PFSK-1 (cell line): Measurements from ENCODE around the gene FOSB.

Experiments
- FOXP2 ChIP-seq: optimal IDR thresholded peaks from 2 replicates; pipeline ENCODE3; 2011; ENCODE audit warnings: borderline replicate concordance, control low read depth, inconsistent platforms; ENCODE audit not compliant: insufficient read depth; ENCODE audit errors: extremely low read length, extremely low read depth
- POLR2AphosphoS5 ChIP-seq: IDR thresholded peaks from 2 replicates; pipeline ENCODE4 v1.6.1; 2012; ENCODE audit warnings: low read depth, mild to moderate bottlenecking, control low read depth, low read length, moderate library complexity
- REST ChIP-seq, 2 experiments: IDR thresholded peaks; 2 replicates each; pipeline versions ENCODE4 v1.6.1 to v1.8.0; 2011 to 2012; ENCODE audit warnings: low read depth in 2 of 2, low read length in 2 of 2, control low read depth in 1 of 2, inconsistent platforms in 1 of 2, mild to moderate bottlenecking in 1 of 2, moderate library complexity in 1 of 2; ENCODE audit not compliant: insufficient read depth in 1 of 2
- SIN3A ChIP-seq: IDR thresholded peaks from 2 replicates; pipeline ENCODE4 v1.6.1; 2012; ENCODE audit warnings: mild to moderate bottlenecking, low read length, moderate library complexity, borderline replicate concordance; ENCODE audit not compliant: insufficient read depth
- TAF1 ChIP-seq: IDR thresholded peaks from 2 replicates; pipeline ENCODE4 v1.6.1; 2012; ENCODE audit warnings: low read length, control low read depth, borderline replicate concordance; ENCODE audit not compliant: insufficient read depth

The FOSB gene

DNA sequence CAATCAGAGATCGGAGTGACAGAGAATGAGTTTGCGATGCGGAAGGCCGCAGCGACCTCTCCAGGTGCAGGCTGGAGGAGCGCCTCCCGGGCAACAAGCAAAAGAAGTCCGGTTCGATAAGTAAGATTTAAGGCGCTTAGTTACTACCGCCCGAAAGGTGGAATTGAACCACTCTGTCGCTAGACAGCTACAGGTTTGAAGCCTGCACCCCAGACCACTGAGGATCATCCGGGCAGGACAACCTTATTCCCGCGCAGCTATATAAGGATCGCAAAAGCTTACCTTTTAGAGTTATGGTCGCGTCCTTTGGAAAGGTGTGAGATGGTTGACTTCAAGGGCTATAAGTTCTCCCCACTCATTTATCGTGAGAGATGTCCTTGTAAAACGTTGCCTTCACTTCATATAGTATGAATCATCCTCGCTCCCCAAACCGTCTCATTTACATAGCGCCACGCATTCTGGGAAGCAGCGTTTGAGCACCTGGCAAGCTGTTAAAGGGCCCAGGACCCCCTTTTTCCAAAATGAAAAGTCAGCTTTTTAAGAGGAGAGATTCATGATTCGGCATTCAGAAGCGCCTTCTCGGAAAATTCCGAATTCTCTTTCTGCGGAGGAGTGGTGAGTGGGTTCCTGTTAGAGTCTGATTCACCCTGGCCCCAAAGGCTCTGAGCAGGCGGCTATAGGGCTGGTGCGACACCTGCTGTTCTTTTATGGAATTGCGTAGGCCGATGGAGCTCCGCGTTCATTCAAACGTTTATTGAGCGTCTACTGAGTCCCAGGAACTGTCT lies 10.8 kb downstream of the FOSB start:
- TF ChIP-seq POLR2AphosphoS5 (no peak), FOXP2 (peak; percentile 65), REST (IDR thresholded peaks at IDR 0.05; ENCODE audit: insufficient read depth in 1 of 2, low read depth in 2 of 2, low read length in 2 of 2) (no peak), TAF1 (no peak; the same call in 1 of the 2 replicates), SIN3A (peak; percentile 64; the same call in 1 of the 2 replicates)

DNA sequence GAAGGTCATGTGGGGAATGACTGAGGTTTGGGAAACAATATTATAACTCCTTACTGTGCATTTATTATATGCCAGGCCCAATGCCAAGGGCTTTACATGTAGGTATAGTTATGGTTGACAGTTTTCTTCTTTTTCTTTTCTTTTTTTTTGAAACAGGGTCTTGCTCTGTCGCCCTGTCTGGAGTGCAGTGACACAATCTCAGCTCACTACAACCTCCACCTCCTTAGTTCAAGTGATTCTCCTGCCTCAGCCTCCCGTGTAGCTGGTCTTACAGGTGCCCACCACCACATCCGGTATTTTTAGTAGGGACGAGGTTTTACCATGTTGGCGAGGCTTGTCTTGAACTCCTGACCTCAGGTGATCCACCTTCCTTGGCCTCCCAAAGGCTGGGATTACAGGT lies 15.2 kb downstream of the FOSB start:
- TF ChIP-seq REST (IDR thresholded peaks at IDR 0.05; ENCODE audit: insufficient read depth in 1 of 2, low read depth in 2 of 2, low read length in 2 of 2): no peak
- TF ChIP-seq TAF1: no peak
- no peak for TF ChIP-seq POLR2AphosphoS5
- TF ChIP-seq FOXP2: no peak
- no peak for TF ChIP-seq SIN3A

DNA sequence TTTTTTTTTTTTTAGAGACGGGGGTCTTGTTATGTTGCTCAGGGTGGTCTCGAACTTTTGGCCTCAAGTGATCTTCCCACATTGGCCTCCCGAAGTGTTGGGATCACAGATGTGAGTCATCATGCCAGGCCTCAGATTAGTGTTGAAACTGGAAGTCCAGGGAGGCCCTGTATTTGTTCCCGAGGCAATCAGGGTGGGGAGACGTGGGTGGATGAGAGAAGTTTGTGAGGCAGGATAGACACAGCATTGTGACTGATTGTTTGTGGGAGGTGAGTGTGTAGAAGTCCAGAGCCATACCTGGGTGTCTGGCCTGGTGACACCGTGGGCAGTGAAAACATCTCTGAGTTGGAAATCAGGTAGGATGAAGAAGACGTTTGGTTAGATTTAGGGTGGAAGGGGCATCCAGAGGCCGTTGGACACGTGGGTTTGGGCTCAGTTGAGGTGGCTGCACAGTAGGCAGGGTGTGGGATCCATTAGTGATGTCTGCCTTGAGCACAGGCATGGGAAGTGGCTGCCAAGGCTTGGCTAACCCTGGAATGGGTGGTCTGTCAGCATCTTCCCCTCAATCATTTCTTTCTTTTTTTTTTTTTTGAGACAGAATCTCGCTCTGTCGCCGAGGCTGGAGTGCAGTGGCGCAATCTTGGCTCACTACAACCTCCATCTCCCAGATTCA lies 16.6 kb downstream of the FOSB start:
- no peak for TF ChIP-seq POLR2AphosphoS5

DNA sequence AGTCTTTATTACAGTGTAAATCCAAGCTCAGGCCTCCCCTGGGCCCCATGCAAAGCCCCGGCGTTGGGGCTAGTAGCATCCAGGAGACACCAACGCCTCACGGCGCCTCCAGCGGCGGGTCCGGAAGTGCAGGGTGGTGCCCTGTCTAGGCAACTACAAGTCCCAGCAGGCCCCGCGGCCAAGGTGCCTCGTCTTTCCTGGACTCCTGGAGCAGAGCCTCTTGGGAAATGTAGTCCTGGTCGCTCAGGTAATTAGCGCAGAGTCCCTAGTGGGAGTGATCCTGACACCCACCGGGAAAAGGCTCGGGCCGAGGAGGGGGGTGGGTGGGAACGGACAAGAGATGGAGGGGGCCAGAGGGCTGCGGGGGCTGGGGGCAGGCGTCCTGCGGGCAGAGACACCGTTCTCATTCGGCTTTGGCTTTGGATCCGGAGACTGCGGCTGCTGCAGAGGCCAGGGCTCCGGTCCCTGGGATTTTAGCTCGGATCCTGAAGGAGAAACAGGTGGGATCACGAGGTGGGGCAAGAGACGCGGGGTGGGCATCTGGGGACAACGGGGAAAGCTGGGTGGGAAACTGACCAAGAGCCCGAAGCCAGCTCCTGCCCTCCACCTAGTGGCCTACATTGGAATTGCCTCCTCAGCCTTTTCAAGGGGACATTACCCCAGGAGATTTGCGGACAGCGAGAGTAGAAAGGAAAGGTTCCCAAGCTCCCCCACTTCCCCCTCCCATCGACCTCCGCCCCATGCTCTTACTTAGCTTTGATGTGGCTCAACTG lies 17.7 kb downstream of the FOSB start:
- peak; percentile 50 for TF ChIP-seq FOXP2
- no peak for TF ChIP-seq TAF1
- TF ChIP-seq POLR2AphosphoS5: no peak

DNA sequence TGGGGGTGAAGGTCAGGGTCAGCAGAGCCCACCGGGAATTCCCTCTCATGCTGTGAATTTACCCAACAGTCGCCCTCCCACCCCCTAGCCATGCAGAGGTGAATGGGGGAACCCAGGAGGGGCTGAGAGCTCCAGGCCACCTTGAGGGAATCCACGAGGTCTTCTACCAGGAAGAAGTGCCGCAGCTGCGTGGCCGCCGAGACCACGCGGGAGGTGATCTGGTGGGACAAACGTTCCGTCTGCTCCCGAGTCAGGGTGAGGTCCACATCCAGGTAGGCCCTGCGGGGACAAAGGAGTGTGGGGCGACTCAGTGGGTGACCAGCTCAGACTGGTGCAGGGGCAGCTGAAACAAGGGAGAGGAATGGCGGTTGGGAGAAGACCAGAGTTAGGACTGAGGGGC lies 20.9 kb downstream of the FOSB start:
- no peak for TF ChIP-seq POLR2AphosphoS5
- TF ChIP-seq TAF1: no peak
- TF ChIP-seq REST (IDR thresholded peaks at IDR 0.05; ENCODE audit: insufficient read depth in 1 of 2, low read depth in 2 of 2, low read length in 2 of 2): no peak
- no peak for TF ChIP-seq SIN3A
- no peak for TF ChIP-seq FOXP2
